HCEC 1CT (cell line): ENCODE measurements around the gene CTNNBL1.
"Not testable (repeated sequence)": the region's sequence is repeated elsewhere in the genome, so short reads cannot be mapped to it uniquely, and the experiment has no call there.

ENCODE experiments used
- DNase-seq: peaks from one replicate; pipeline ENCODE4 v3.0.0-alpha.2; 2017

CTNNBL1 gene

DNA sequence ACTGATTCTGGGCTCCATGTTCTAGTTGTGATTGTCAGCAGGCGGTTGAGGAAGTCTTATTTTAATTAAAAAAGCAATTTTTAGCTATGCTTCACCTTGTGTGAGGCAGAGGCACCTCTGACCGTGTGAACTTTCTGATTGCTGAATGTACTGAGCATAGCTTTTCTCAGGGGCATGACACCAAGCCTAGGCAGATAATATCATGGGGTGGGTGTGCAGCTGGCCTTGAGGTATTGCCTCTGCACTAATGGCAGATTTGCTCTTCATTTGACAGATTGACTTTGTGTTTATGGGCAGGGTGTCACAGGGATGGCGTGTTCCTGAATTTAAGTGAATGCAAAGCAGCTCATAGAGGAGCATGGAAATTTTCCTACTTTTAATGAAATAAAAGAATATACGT, 19.6 kb downstream of the CTNNBL1 start:
- no peak for DNase-seq

DNA sequence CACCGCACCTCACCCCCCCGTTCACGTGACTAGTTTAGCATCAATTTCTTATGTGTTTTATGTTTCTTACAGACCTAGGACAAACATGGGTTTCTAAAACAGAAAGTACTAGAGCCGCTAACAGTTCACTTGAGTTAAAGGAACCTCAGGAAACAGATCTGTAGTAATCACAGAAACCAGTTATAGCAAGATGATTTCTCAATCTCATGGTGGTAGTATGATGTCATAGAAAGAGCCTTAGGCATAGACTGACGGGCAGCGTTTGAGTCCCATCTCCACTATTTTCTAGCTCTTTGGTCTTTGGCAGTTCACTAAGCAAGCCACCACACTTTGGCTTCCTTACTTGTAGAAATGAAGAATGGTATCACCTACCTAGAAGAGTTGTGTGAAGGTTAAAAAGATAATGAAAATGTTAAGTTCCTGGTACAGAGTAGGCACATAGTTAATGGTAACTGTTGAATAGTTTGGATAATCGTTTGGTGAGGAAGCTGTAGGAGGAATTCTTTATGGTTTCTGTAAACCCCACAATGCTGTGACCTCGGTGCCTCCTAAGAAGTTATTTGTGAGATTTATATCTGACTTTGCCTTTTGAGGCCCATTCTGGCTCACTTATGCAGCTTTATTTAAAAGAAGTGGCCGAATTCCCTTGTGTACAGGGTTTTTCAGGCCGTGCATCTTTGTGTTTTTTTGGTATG, 21.3 kb downstream of the CTNNBL1 start:
- no peak for DNase-seq

DNA sequence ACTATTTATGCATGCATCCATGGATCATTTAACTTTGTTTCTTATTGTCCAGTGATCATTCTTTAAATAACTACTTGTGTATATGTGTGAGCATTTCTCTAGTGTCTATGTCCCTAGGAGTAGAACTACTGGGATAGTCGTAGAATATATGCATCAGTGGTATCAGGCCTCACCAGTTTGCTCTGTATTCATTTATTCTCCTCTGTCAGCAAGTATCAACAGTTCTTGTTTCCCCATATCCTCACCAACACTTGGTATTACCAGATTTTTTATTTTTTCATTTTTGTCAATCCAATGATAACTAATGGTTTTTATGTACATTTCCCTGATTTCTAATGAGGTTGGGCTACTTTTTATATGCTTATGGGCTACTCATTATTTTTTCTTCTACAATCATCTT, 27.9 kb downstream of the CTNNBL1 start:
- no peak for DNase-seq

DNA sequence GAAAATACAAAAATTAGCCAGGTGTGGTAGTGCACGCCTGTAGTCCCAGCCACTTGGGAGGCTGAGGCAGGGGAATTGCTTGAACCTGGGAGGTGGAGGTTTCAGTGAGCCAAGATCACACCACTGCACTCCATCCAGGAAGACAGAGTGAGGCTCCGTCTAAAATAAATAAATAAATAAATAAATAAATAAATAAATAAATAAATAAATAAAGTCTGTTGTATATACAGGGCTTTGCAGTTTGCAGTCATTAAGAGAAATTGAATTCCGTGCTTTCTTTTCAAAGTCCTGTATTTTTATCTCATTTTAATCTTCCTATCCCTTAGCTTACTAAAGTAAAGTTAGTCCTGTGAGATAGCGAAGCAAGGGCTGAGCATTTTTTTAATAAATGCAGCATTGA, 28.5 kb downstream of the CTNNBL1 start:
- not testable (repeated sequence) for DNase-seq

DNA sequence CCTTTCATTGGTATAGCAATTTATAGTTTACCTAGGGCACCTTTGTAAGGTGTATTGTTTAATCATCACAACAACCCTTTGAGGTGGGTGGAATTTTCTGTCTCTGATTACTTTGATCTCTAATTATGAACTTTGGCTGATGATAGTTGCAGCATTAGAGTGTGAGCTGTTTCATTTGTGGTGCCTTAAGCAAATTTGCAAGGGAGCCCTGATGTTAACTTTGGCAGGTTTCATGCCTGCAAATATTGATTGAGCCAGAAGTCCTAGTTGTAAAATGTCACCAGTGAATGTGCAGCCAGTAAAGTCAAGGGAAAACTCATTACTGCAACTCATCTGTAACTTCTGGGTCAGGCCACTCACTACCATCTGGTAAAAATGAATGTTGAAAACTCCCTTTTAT, 29.8 kb downstream of the CTNNBL1 start:
- no peak for DNase-seq

DNA sequence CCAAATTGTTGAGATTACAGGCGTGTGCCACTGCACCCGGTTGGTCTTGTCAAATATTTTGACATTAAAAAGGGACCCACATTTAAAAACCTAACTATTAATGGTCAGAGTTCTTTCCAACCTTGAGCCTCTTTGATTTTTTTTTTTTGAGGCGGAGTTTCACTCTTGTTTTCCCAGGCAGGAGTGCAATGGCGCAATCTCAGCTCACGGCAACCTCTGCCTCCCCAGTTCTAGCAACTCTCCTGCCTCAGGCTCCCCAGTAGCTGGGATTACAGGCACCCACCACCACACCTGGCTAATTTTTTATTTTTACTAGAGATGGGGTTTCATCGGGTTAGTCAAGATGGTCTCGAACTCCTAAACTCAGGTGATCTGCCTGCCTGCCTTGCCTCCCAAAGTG, 31.3 kb downstream of the CTNNBL1 start:
- DNase-seq = no peak

DNA sequence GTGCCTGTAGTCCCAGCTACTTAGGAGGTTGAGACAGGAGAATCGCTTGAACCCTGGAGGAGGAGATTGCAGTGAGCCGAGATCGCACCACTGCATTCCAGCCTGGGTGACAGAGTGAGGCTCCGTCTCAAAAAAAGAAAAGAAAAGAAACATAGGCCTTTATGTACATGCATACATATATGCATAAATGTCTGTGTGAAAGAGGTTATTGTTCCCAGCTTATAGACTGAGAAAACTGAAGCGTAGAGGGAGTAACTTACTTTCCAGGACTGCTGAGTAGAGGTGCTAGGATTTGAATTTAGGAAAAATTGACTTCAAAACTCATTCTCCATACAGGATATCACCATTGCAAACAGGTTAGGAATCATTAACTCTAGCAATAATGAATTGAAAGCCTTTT, 32.0 kb downstream of the CTNNBL1 start:
- DNase-seq = no peak

DNA sequence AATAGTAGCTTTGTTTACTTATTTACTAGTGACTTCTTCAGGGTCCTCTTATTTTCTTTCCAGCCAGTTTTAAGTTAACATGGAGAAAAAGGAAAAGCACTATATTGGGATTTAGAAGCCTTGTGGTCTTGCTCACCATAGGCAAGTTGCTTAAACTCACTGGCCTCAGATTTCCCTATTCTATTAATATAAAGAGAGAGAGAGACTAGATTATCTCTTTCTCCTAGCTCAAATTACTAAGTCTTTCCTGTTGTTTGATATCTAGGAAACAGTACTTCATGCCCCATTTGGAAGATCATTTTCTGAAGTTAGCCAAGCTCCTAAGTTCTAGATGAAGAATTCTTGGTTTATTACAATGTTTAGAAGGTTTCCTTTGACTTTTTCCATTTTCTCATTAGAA, 32.5 kb downstream of the CTNNBL1 start:
- no peak for DNase-seq

DNA sequence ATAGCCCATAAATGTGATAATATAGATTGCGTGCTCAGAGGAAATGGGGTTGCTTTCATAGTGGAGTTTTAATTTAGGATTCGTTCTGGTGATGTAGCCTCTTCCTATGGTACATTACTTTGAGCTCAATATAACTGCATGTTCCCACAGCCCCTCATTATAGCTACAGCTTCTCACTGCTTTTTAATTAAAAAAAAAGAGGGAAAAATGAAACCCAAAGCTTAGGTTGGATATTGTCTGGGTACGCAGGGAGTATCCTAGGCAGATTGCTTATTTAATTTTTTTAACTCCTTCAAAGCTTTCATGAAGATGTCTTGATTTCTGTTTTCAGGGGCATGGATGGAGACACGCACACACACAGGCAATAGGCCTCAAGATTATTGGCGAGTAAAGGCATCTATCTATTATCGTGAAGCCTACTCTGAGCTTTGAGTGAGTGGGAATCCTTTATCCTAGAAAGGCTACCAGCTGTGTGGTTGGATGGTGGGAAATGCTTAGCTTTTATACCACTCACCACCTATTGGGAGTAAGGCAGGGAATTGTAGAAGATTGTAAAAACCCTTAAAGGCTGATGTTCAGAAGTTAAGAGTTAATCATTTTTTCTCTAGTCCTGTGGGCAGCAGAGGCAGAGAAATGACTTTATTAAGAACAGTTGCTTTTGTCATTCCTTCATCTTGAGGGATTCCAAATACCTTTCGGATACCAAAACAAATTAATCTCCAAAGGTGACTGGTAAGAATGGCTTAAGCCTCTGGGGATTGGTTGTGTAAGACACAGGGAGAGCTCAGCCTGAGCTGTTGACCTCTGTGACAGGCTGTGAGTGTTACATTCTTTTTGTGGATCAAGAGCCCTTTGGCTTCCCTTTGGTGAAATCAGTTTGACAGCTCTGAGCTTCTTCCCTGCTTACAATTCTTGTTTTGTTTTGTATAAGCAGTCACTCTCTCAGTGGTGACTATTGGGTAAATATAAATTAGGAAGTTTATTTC, 33.4 kb downstream of the CTNNBL1 start:
- DNase-seq = peak; percentile 56

DNA sequence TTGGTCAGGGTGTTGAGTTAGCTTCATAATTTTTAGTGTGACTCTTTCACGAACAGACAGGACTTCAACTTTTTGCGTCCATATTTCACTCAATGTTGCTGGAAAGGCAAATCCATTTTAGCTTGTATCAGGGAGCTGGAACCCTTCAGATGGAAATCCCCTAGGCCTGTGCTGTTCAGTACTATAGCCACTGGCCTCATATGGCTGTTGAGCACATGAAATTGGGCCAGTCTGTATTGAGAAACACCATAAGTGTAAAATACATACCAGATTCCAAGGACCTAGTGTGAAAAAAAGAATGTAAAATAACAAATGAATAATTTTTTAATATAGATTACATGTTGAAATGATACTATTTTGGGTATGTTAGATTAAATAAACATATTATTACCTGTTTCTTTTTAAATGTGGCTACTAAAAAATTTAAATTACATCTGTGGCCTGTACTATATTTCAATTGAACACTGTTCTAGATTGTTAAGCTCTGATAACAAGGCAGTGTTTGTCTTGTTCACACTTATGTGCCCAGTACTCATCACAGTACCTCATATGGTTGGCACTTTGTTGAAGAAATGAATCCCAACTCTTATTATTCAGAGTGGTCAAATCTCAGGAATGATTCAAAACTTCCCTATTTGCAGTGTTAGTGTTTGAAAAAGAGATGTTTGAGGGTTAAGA, 34.3 kb downstream of the CTNNBL1 start:
- no peak for DNase-seq

DNA sequence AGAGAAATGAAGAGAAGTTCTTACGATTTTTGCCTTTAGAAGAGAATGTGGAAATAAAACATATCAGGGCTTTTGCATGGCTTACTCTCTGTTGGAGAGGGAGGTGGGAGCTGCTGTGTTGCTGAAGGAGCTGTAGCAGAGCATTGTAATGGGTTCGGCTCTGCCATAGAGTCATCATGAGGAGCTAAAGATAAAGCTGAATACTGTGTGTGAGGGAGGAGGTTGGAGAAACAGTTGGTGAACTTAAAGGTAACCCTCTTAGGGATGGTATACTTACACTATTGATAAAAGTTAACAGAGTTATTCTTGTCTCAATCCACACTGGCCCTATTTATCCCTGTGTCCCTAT, 34.8 kb downstream of the CTNNBL1 start:
- DNase-seq = no peak

DNA sequence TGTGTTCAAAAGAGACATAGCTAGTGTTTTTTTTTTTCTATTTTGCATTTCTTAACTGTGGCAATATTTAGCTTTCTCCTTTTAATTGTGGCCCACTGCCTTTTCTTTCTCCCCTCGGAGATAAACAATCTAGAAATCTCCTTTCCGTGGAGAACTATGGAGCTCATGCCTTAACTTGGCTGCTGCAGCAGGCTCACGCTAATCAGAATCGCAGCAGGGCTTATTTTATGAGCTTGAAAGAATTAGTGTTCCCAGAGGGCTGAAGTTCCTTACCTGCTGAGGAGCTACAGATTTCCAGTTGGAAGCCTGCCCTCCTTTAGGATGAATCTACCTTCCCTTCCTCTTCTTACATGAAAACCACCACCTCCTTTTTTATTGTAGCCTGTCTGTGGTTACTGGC, 35.6 kb downstream of the CTNNBL1 start:
- no peak for DNase-seq

DNA sequence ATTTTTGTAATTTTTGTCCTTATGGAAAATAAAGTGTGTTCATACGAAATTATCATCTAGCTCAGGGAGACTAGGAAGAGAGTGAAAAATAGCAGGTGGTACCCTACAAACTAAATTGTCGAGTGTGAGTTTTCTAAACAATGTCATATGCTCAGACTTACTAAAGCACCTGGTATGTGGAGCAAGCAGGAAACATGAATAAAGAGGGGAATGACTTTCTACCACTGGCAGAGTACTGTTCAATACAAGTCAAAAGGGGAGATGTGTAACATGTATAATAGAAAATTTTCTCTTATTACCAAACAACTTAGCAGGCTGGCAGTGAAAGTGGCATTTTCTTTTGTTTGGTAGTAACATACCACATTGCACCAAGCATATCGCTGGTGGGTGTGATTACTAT, 36.1 kb downstream of the CTNNBL1 start:
- peak; percentile 70 for DNase-seq

DNA sequence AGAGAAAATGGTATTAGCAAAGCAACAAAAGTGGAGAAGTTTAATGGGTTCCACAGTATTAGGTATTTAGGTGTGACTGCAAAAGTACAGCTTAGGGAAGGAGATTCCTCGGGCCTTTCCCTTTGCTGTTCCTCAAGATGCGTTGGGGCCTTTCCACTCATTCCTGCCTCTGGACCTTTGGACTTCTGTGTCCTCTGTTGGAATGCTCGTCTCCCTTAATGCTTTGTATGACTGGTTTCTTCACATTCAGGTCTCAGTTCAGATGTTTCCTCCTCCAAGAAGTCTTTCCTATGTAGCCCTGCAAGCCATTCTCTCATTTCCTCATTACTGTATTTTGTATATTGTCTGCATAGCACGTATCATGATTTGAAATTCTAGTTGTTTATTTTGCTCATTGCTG, 39.6 kb downstream of the CTNNBL1 start:
- DNase-seq = no peak

DNA sequence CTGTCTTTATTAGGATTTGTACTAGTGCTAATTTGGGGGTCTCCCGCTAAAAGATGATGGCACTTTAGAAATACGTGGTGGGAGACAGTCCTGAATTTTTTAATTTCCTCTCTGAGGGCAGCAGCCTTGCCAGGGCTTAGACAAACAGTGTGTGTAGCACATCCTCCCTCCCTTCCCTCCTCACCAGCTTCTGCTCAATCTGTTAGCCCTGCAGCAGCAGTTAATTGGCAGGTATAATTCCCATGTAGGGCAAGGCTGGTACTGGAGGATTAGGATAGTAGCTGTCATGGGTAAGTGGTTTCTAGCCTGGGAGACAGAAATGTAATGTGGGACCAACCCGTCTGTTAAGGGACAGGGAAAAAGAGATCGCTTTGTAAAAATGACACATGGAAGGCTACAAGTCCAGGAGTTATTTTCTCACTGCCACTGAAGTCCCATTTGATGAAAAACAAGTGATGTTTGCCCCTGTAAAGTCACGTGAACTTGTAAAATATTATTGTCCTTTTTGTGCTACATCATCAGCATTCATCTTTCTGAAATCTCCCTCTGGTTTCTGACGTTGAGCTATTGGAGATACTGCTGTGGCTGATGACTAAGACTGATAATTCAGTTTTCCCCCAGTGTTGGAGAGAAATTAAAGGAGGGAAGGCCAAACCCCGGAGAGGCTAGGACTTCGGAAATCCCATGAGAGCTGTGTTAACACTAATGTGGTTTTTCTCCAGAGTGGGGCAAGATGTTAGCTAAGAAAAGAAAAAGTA, 40.6 kb downstream of the CTNNBL1 start:
- DNase-seq = no peak

DNA sequence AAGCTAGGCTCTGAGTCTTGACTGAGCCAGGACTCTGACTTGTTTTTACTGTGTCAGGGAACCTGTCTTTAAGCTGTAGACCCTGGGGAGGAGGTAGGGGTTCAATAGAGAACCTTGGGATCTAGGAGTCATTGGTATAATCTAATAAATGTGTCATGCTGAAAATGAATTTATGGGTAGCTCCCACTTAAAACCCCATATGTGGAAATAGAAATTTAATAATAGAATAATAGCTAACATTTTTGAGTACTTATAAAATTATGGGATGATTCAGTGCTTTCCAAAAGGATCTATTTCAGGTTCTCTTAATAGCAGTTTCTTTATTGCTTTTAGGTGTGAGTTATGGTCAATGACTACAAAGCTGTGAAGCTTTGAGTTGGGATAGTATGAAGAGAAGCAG, 41.7 kb downstream of the CTNNBL1 start:
- DNase-seq = no peak

DNA sequence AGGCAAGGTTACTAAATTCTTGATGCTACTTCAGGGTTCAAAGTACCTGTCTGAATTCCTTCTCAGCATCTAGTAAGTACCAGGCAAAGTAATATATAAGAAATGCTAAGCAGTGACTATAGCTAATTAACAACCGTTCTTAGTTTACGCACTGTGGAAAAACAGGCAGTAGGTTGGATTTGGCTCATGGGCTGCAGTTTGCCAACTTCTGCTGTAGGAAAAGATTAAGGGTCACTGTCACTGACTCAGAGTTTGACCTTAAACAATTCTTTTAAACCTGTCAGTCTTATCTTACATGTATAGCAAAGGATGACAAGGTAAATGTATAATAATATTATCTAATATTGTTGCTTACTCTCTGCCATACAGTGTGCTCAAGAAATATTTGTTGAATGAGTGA, 42.3 kb downstream of the CTNNBL1 start:
- no peak for DNase-seq

DNA sequence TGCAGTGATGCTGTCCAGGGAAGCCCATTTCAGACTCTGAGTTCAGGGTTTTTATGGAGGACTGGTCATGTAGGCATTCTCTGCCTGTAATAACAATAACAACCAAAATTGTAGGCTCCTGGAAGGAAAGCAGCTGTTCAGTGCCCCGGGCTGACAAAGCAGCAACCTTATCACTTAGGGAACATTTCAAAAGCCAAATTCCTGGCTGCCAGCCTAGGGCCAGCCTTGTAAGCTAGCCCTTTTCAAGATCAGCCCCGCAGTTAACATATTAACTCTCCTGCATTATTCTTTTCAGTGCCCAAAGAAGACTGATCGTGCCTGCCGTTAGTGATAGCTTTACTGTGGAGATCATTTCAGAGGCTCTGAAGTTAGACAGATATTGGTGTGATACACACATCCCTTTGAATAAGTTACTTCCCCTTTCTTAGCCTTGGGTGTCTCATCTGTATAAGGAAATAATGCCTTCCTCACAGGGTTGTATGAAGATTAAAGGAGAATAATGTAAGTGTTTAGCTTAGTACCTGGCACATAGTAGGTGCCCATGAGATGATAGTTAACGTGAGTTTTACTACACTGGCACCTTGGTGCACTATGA, 44.1 kb downstream of the CTNNBL1 start:
- no peak for DNase-seq

DNA sequence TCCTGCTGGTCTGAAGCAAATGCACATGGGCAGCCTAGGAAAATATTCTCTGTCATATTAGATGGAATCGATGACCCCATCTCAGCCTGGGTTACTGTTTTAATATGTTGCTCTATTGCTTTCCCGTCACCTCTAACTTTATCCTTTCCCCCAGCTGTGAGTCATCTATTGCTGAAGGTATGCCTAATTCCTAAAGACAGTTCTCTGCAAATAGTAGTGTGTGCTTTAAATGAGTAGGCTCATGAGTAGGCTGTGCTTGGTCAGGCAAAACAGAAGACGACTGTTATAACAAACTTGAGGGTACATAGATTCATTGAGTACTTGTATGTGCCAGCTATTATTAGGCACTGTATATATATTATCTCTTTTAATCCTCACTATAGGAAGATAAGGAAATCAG, 47.2 kb downstream of the CTNNBL1 start:
- DNase-seq = peak; percentile 35

DNA sequence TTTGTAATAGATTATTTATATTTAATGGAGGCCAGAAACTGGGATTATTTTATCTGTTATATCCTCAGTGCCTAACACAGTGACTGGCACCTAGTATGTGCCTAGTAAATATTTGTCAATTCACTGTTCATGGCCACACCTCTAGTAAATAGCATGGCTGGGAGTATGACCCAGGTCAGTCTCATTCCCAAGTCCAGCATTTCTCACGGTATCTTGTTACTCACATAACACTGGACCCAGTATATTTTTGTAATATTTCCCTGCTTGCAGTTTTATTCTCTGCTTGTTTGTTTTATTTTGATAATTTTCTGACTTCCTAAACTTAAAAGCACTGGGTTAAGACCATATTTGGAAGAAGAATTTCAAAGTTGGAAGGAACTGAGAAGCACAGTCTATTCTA, 47.7 kb downstream of the CTNNBL1 start:
- DNase-seq = no peak

DNA sequence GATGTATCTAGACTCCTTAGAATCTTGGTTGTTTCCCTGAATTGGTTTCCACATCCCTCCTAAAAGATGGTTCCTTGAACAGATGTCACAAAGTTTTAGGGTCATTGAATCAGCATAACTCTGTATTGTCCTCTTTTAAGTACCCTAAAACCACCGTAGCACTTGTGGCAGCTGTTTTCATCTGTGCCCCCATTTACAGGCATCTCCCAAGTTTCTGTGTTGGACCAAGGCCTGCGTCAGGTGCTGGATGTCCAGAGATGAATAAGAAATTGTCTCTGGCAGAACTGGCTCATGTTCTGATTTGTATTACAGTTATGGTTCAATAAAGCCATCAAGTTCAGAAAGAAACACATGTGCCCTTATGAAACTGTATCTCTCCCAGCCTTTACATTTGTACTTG, 48.3 kb downstream of the CTNNBL1 start:
- DNase-seq = no peak

DNA sequence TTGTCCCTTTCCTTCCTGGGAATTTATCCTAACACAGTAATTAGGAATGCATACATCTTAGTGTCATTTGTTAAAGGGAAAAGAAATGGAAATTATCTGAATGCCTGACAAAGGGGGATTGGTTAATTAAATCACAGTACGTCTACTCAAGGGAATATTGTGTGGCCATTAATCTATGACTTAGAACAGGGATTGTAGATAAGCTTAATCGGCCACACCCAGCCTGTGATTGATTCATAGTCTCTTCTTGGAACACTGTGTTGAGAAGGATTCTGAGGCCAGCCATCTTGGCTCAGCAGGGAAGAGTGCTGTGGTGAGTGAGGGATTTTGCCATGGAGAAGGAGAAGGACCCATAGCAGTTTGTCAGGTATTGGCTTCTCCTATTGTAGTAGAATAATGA, 50.5 kb downstream of the CTNNBL1 start:
- no peak for DNase-seq

DNA sequence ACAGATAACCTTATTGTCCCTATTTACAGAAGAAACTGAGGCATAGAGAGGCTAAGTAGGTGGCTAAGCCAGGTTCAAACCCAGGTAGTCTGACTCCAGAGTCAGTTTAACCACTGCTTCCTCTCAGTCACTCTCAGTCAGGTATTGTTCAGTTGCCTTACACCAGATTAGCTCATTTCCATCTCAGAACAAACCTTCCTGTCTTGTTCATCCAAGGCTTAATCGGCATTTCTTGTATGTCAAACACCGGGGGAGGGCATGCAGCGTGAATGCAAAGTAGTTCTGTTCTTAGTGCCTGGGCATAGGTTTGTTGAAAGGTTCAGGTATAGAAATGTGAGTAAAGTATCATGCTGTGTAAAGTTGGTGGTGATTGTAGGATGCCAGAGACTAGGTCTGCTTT, 51.7 kb downstream of the CTNNBL1 start:
- no peak for DNase-seq
